GM19240 (cell line): ENCODE data around the gene RESP18.
"Not testable (repeated sequence)": the region's sequence is repeated elsewhere in the genome, so short reads cannot be mapped to it uniquely, and the experiment has no call there.

Experiments used
- DNase-seq: peaks from one replicate; pipeline ENCODE4 v3.0.0; 2011; ENCODE audit warnings: low spot score; ENCODE audit not compliant: insufficient read length

RESP18 gene

GRCh38 chr2:219292616-219293015 lies 39.9 kb downstream of the RESP18 start:
- no peak for DNase-seq

GRCh38 chr2:219291910-219292490 lies 40.5 kb downstream of the RESP18 start:
- DNase-seq: no peak

GRCh38 chr2:219291394-219291793 lies 41.1 kb downstream of the RESP18 start:
- no peak for DNase-seq

DNA sequence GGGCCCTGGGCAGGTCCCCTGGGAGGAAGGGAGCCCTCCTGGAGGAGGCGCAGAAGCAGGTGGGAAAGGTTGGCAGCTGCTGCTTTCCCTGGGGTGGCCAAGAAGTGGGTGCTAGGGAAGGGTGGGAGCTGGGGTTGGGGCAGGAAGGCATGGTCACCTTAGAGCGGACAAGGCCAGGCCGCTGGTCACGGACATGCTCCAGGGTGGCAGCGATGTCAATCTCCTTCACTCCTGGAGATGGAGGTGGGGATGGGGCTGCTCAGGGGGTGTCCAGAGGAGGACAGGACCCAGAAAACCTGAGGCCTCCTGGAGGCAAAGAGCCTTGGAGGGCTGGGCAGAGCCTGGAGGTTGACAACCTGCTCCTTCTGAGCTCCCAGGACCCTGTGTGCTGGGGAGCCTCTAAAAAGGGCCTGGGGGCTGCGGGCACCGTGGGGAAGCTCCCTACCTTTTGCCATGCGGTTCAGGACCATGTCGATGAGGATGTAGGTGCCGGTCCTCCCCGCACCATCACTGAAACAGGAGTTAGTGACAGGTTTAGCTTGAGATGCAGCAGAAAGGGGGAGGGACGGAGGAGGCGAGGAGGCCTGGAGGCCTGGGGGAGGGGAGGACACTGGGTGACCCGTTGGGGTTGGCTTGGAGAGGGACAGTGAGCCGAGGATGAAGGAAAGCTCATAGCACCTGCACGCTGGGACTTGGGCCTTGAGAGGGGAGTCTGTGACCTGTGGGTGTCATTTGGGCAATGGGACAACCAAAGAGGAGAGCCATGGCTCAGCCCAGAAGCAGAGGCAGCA lies 42.0 kb downstream of the RESP18 start:
- DNase-seq: no peak

GRCh38 chr2:219289537-219290361 lies 42.8 kb downstream of the RESP18 start:
- no peak for DNase-seq

GRCh38 chr2:219289195-219289536 lies 43.4 kb downstream of the RESP18 start:
- DNase-seq: no peak

GRCh38 chr2:219287580-219288265 lies 44.8 kb downstream of the RESP18 start:
- DNase-seq: no peak

DNA sequence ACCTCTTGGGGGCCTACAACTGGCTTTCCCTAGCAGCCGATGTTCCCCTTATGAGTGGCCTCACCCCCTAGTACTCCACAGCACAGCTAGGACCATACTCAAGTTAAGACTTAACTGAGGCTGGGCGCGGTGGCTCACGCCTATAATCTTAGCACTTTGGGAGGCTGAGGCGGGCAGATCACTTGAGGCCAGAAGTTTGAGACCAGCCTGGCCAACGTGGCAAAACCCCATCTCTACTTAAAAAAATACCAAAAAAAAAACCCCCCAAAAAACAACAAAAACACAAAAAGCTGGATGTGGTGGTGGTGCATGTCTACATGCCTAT lies 45.5 kb downstream of the RESP18 start:
- DNase-seq: not testable (repeated sequence)

- no peak for DNase-seq
These were observed 46.0 kb downstream of the RESP18 start for GRCh38 chr2:219286436-219287115.

DNA sequence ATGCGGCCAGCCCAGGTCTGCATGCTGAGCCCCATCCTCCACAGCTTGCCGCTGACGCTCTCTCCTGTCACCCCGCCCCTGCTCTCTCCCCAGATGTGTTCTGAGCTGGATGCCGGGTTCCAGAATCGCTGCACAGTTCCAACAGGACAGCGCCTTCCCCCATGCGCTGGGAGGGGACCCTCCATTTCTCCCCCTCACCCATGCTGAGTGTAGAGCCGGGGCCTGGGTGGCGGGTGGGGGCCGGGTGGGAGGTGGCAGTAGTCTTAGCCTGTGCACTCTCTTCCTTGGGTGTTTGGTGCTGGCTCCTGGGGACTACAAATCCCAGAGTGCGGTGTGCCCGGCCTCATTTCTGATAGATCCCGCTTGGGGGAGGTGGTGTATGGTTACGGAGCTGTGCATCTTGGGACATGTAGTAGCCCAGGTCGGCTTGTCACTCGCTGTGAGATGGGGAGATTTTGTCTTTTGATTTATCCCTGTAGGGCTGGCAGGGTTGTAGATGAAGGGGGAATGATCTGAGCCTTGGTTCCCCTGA lies 46.6 kb downstream of the RESP18 start:
- DNase-seq: no peak

GRCh38 chr2:219285373-219285735 lies 47.2 kb downstream of the RESP18 start:
- DNase-seq: no peak

GRCh38 chr2:219284501-219285372 lies 47.8 kb downstream of the RESP18 start:
- no peak for DNase-seq

DNA sequence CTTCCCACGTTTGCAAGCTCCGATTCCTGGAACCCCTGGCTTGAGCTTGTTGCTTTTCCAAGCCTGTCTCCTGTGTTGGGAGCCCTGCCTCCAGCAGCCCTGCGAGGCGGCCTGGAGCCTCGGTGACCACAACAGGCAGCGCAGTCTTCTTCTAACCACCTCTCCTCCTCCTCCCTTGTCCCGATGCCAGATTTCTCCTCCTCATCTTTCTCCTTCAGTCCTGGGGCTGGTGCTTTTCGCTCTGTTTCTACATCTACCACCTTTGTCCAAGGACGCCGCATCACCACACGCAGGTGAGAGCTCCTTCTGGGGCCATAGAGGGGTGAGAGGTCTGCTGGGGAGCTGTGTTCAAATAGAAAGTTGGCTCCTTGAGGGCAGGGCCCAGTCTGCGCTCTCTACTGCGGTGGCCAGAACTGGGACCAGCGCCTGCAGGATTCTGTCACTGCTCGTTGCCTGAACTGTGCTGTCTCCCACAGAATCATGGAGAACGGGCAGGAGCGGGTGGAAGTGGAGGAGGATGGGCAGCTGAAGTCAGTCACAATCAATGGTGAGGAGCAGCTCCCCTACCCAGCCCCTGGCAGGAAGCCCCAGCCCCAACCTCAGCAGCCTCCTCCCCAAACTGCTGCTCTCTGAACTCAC lies 49.5 kb downstream of the RESP18 start:
- no peak for DNase-seq

- no peak for DNase-seq
These were observed 50.2 kb downstream of the RESP18 start for GRCh38 chr2:219282375-219282774.

- no peak for DNase-seq
These were observed 51.0 kb downstream of the RESP18 start for GRCh38 chr2:219281588-219281987.

GRCh38 chr2:219280651-219281050 lies 51.9 kb downstream of the RESP18 start:
- DNase-seq: no peak

DNA sequence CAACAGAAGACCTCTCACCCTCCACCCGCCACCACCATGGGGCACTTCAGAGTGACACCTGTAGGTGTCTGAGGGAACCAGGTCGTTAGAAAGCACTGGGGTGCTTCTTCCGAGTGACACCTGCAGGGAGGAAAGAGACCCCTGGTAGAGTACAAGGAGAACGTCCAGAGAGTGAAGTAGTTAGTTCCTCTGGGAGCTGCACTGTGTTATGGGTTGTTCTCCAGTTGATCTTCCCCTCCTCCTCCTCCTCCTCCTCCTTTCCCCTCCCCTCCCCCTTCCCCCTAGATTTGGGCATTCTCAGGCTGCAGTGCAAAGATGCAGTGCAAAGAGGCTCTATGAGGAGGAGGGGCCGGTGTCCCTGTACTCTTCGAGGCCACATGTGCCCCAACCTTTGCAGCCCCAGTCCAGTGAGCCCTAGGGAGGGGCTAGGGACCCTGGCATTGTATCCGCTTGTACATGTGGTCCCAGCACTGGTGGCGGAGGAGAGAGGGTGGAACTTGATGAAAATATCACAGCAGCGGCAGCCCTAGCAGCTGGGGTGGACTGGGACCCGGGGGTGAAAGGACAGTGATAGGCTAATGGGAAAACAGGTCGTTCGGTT lies 52.5 kb downstream of the RESP18 start:
- no peak for DNase-seq

- DNase-seq: peak; percentile 100
These were observed 53.2 kb downstream of the RESP18 start, which contains the start of gene DNAJB2 for GRCh38 chr2:219279151-219279915. Gene DNAJB2, plus strand, starts transcription at chr2:219279366. Its CDS starts 468 bp downstream, at chr2:219279834.
